Neural cell (in vitro differentiated cells): Measurements from ENCODE around the gene LPAR1.

Experiments
- CTCF ChIP-seq: fragments of 450-650 bp; IDR thresholded peaks from 2 replicates; pipeline ENCODE4 v1.5.1; 2014; ENCODE audit warnings: antibody characterized with exemption, mild to moderate bottlenecking, moderate library complexity; ENCODE audit not compliant: poor library complexity, severe bottlenecking
- EZH2 ChIP-seq: fragments of 200-600, 300-800 bp; shearing (Covaris generic), sonication (generic); IDR thresholded peaks from 2 replicates; pipeline ENCODE4 v1.6.1; 2014; ENCODE audit warnings: antibody characterized with exemption, low read length, borderline replicate concordance, mild to moderate bottlenecking; ENCODE audit not compliant: insufficient read depth, poor library complexity, severe bottlenecking
- MXI1 ChIP-seq: fragments of 450-650 bp; conservative IDR thresholded peaks from 2 replicates; pipeline ENCODE4 v1.6.1; 2014; ENCODE audit warnings: antibody characterized with exemption, mild to moderate bottlenecking; ENCODE audit not compliant: poor library complexity, severe bottlenecking
- POLR2AphosphoS5 ChIP-seq: IDR thresholded peaks from 2 replicates; pipeline ENCODE4 v1.6.1; 2012
- REST ChIP-seq: IDR thresholded peaks from 2 replicates; pipeline ENCODE4 v1.6.1; 2012; ENCODE audit warnings: borderline replicate concordance

- TF ChIP-seq REST: no peak
- no peak for TF ChIP-seq POLR2AphosphoS5
- no peak for TF ChIP-seq EZH2
- TF ChIP-seq MXI1: no peak
- no peak for TF ChIP-seq CTCF
Observed at GRCh38 chr9:110835859-110836271, 202.4 kb downstream of the LPAR1 start.
